Measurements from ENCODE around the gene CLDN5. TPM values are rescaled to one million over a fixed set of nuclear protein-coding genes. Genes with fewer than 3 reads are reported as not detected.

The CLDN5 gene
- total RNA-seq, 1 donor from 2014 or later, result not detected

Other genes with a start within 250 kb of the CLDN5 start
- 54.4 and 65.3 TPM in 2 replicates for gene CLTCL1, start 232.7 kb downstream of the CLDN5 start, total RNA-seq
- 31.1 and 31.4 TPM in 2 replicates for gene HIRA, start 92.7 kb downstream of the CLDN5 start, total RNA-seq
- gene MRPL40, start 91.9 kb downstream of the CLDN5 start, total RNA-seq, result 34.7 and 36.9 TPM in 2 replicates
- 11.9 and 14.5 TPM in 2 replicates for gene C22orf39, start 76.7 kb downstream of the CLDN5 start, total RNA-seq
- 92.7 and 105 TPM in 2 replicates for gene UFD1, start 45.2 kb downstream of the CLDN5 start, total RNA-seq
- 1.3 and 2.1 TPM in 2 replicates for gene CDC45, start 44.5 kb downstream of the CLDN5 start, total RNA-seq
- 7.3 and 8.6 TPM in 2 replicates for gene SEPTIN5, start 190.1 kb upstream of the CLDN5 start, total RNA-seq
- gene GP1BB, start 199.1 kb upstream of the CLDN5 start, total RNA-seq, result 0.95 and 2.8 TPM in 2 replicates
- gene TBX1, start 236.4 kb upstream of the CLDN5 start, total RNA-seq, result 2.0 and 6.8 TPM in 2 replicates

Measured in astrocyte (in vitro differentiated cells and primary cell).